ENCODE data around the gene ZNF77.
A peak's percentile ranks its signal among the peaks of the same experiment; 100 is the strongest.

- TF ChIP-seq, protein P1, sequence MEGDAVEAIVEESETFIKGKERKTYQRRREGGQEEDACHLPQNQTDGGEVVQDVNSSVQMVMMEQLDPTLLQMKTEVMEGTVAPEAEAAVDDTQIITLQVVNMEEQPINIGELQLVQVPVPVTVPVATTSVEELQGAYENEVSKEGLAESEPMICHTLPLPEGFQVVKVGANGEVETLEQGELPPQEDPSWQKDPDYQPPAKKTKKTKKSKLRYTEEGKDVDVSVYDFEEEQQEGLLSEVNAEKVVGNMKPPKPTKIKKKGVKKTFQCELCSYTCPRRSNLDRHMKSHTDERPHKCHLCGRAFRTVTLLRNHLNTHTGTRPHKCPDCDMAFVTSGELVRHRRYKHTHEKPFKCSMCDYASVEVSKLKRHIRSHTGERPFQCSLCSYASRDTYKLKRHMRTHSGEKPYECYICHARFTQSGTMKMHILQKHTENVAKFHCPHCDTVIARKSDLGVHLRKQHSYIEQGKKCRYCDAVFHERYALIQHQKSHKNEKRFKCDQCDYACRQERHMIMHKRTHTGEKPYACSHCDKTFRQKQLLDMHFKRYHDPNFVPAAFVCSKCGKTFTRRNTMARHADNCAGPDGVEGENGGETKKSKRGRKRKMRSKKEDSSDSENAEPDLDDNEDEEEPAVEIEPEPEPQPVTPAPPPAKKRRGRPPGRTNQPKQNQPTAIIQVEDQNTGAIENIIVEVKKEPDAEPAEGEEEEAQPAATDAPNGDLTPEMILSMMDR (IDR thresholded peaks at IDR 0.05), result no peak
- TF ChIP-seq POLR2A (IDR thresholded peaks at IDR 0.05) (no peak), POLR2AphosphoS5 (IDR thresholded peaks at IDR 0.05; ENCODE audit: insufficient read depth in 1 of 2, low read depth in 1 of 2) (peak in 1 of 2 donors; percentile 82)
These were observed 8.2 kb upstream of the ZNF77 start for GRCh38 chr19:2952953-2953481.

Measured in vagina (tissue), 2 donors.